HG03565 (cell line): ENCODE measurements around the gene ADAMTS7.
"Not testable (repeated sequence)": the region's sequence is repeated elsewhere in the genome, so short reads cannot be mapped to it uniquely, and the experiment has no call there.

Experiments used
- ATAC-seq: cut with Tn5 transposase; IDR thresholded peaks from one replicate; pipeline ENCODE4 v1.9.1; 2021; ENCODE audit warnings: mild to moderate bottlenecking, moderate library complexity; ENCODE audit not compliant: unreplicated experiment

The ADAMTS7 gene

DNA sequence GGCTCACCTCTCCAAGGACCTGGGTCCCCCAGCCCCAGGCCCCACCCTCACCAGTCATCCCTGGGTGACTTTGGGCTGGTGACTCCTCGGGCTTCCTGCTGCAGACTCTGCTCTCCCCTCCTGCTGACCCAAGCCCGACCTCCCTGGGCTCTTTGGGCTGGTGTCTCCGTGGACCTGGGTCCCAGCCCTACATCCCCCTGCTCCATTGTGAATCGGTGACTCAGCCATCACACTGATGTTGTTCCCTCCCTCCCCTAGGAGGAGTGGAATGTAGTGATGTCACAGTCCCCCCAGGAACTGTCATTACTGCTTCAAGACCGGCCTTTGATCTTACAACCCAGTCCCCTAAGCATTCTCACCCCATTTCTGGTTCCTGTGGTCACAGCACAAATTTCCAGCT, 83.7 kb downstream of the ADAMTS7 start:
- ATAC-seq = no peak

DNA sequence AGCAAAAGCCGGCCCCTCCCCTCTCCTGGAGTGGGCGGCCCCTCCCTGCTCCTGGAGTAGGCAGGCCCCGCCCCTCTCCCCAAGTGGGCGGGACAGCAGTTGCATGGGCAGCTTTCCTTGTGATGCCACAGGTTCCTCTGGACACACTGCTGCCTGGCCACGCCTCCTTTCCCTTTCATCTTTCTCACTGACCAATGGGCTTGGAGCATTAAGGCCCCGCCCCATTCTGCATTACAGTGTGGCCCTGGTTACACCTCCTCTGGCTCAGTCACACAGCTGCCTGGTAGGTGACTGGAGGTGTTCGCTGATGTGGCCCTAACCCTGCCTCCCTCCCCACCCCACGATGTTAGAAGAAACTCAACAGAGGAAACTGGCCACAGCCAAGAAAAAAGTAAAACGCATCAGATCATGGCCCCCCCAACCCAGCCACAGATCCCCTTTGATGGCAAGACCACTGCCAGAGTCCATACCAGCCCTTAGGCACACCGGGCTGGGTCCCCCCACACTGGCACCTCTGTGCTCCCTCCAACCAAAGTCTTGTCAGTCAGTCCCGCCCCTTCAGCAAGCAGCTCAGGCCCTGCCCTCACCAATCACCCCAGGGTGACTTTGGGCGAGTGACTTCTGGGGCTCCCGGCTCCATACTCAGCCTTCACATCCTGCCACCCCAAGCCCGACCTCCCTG, 84.3 kb downstream of the ADAMTS7 start:
- no peak for ATAC-seq

DNA sequence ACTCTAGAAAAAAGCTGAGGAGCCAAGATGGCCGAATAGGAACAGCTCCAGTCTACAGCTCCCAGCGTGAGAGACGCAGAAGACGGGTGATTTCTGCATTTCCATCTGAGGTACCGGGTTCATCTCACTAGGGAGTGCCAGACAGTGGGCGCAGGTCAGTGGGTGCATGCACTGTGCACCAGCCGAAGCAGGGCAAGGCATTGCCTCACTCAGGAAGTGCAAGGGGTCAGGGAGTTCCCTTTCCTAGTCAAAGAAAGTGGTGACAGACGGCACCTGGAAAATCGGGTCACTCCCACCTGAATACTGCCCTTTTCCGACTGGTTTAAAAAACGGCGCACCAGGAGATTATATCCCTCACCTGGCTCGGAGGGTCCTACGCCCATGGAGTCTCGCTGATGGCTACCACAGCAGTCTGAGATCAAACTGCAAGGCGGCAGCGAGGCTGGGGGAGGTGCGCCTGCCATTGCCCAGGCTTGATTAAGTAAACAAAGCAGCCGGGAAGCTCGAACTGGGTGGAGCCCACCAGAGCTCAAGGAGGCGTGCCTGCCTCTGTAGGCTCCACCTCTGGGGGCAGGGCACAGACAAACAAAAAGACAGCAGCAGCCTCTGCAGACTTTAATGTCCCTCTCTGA, 91.3 kb downstream of the ADAMTS7 start:
- ATAC-seq = not testable (repeated sequence)

DNA sequence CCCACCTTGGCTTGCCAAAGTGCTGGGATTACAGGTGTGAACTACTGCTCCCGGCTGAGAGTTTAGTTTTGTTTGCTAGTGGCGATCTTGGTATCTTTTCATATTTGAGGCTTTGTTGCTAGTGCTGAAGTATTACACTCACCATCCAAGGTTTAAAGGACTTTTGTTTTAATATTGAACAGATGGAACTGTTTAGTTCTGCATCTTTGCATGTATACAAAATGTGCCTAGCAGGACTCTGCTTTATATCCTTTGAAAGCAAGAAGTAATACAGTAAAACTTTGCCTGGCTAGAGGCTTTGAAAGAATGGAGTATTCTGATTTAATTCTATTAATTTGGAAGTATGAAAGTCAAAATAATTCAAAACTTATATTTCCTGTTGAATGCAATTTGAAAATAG, 92.4 kb downstream of the ADAMTS7 start:
- no peak for ATAC-seq

DNA sequence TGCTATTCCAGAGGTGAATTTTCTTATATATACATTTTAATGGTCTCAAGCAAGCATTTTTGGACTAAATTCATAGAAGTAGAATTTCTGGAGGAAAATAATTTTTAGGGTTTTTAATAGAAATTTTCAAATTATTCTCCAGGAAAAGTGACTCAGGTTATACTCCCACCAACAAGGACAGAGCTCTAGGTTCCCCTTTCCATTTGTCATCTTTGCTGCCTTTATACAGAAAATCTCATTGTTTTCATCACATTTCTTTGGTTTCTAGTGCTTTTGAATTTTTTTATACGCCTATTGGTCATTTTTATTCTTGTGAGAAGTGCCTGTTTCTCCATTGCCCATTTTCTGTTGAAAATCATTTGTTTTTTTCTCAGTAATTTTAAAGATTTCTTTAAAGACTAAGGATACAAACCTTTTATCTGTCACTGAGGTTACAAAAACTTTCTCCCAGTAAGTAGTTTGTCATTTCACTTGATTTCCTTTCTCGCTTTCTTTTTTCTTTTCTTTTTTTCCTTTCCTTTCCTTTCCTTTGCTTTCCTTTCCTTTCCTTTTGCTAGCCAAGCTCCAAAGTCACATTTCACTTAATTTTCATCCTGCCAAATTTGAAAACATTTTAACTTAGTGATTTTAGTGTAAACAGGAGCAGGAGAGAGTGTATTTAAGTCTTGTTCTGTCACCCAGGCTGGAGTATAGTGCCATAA, 93.2 kb downstream of the ADAMTS7 start:
- no peak for ATAC-seq

DNA sequence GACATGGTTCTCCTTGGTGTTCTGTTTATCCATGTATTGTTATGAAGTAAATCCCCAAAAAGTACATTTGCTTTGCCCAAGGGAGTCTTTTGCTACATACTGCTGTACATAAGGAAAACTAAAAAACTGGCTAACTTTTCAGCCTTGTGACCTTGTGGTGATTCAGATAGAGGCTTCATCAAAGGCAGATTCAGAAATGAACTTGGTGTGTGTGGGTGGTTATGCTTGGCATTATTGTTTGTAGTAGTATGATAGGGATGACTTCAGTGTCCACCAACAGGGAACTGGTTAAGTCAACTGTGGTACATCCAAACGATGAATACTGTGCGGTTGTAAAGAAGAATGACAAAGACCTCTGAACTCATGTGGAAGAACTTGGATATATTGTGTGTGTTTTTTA, 94.6 kb downstream of the ADAMTS7 start:
- no peak for ATAC-seq

DNA sequence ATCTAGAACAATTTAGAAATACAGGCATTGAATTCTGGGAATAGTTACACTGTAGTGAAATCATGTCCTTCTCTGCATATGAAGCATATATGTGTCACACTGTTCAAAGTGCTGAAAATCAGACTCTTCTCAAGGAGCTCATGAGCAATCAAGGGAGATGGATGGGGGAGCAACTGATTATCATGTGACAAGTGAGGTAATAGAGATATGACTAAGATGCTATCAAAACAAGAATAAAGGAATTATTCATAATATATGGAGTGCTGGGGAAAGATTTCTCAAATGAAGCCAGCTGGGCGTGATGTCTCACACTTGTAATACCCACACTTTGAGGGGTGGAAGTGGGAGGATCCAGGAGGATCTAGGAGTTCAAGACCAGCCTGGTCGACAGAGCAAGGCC, 95.3 kb downstream of the ADAMTS7 start:
- no peak for ATAC-seq

DNA sequence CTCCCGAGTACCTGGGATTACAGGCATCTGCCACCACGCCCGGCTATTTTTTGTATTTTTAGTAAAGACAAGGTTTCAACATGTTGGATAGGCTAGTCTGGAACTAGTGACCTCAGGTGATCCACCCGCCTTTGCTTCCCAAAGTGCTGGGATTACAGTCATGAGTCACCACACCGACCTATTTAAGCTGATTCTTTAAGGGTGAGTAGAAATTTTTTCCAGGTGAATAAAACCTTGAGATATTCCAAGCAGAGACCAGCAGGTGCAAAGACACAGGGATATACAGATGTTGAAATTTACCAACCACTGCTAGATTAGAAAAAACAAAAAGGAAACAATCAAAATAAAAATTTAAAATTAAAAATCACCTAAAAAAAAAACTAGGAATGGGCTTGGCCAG, 95.8 kb downstream of the ADAMTS7 start:
- ATAC-seq = no peak

DNA sequence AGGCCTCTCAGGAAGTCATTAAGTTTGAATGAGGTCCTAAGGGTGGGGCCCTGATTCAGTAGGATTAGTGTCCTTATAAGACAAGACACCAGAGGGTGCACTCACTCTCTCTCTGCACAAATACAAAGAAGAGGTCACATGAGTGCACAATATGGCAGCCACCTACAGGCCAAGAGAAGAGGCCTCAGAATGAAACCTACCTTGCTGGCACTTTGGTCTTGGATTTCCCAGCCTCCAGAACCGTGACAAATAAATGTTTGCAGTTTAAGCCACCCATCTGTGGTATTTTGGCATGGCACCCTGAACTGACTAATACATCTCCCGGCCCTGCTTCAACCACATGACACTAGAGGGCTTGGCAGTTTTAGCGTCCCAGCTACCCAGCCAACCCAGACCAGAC, 96.4 kb downstream of the ADAMTS7 start:
- ATAC-seq = no peak

DNA sequence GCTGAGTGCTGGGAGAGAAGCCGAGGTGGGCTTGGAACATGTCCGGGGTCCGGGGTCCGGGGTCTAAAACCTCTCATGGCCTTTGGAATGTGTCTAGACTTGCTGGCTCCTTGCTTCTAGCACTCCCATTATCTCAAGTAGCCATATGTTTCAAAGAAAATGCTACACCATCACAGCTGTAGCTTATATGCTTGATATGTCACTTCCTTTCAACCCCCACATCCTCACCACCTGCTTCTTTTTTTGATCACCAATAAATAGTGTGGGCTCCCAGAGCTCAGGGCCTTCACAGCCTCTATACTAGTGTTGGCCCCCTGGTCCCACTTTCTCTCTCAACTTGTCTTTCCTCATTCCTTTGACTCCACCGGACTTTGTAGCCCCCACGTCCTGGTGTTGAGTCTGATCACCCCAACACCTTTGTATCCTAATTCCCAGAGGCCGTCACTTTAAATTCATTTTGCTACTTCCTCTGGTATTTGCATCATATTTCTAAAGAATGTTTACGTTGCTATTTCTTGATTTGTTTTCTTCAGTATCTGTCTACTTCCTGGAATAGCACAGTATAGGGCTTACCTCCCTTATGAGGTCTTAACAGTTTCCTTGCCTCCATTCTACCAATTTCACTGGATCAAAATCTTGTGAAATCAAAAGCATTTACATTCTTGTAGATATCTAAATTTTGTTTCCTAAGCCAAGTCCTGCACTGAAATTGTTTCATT, 98.3 kb downstream of the ADAMTS7 start:
- ATAC-seq = no peak

DNA sequence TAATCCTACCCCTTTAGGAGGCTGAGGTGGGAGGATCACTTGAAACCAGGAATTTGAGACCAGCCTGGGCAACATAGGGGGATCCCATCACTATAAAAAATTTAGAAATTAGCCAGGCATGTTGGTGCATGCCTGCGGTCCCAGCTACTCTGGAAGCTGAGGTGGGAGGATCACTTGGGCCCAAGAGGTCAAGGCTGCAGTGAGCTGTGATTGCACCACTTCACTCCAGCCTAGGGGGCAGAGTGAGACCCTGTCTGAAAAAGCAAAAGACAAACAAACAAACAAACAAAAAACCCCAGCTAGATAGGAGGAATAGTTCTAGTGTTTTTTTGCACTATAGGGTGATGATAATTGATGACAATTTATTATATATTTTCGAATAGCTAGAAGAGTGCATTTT, 99.6 kb downstream of the ADAMTS7 start:
- ATAC-seq = no peak

DNA sequence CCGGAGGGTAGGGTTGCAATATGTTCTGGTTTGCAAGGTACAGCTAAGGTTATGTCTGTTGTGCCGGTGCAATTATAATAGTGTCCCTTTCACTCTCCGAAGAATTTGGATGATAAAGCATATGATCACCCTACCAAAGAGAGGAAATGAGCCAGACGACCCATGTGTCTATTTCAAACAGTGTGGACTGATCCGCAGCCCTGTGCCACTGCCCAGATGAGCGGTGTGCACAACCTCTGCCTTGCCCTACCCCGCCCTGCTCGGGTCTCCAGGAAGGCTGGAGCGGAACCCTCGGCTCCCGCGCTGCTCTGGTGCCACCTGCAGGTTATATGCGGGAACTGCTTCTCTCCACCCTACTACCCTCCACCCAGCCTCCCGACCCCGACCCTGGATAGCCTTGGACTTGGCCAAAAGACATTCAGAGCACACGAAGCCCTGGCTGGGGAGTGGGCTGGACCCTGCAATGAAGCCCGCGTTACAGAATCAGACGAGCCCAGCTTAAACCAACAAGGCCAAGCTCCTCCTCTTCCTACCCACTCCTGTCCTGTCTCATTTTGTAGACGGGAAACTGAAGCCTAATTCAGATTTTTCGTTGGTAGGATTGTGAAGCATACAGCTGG, 101.9 kb downstream of the ADAMTS7 start:
- ATAC-seq = peak; percentile 67
